Tibial nerve (tissue), 4 donors: ENCODE data around the gene LINC00305. TPM values are rescaled to one million over a fixed set of nuclear protein-coding genes. Genes with fewer than 3 reads are reported as not detected.

Experiments
- DNase-seq, 2 donors: peaks; one replicate each; pipeline ENCODE4 v3.0.0-alpha.2; 2019; ENCODE audit warnings: low spot score in 2 of 2
- H3K27ac ChIP-seq, 4 donors: fragments of 200-600 bp; sonication (generic) in 3 of 4; one replicate each; pipeline ENCODE4 v1.5.1; 2017 to 2019; ENCODE audit warnings: mild to moderate bottlenecking in 1 of 4
- H3K27me3 ChIP-seq, 2 donors: fragments of 200-600 bp; sonication (generic) in 1 of 2; one replicate each; pipeline versions ENCODE4 v1.5.1 to v1.6.0; 2017 to 2019
- H3K36me3 ChIP-seq, 3 donors: fragments of 200-600 bp; sonication (generic); one replicate each; pipeline ENCODE4 v1.5.1; 2018 to 2019
- H3K4me1 ChIP-seq, 4 donors: fragments of 200-600 bp; sonication (generic) in 3 of 4; one replicate each; pipeline ENCODE4 v1.5.1; 2017 to 2019
- H3K4me3 ChIP-seq, 4 donors: fragments of 200-600 bp; sonication (generic) in 3 of 4; one replicate each; pipeline ENCODE4 v1.5.1; 2017 to 2019; ENCODE audit warnings: mild to moderate bottlenecking in 1 of 4, moderate library complexity in 1 of 4
- H3K9me3 ChIP-seq, 4 donors: fragments of 200-600 bp; sonication (generic) in 3 of 4; one replicate each; pipeline ENCODE4 v1.5.1; 2017 to 2019
- EP300 ChIP-seq, 2 donors: sonication (generic); formaldehyde crosslinking; IDR thresholded peaks; one replicate each; pipeline ENCODE4 v1.6.1; 2017; ENCODE audit warnings: antibody characterized with exemption in 2 of 2, mild to moderate bottlenecking in 1 of 2
- POLR2A ChIP-seq, 2 donors: fragments of 450-650 bp; IDR thresholded peaks; one replicate each; pipeline ENCODE4 v1.6.1; 2017; ENCODE audit warnings: antibody characterized with exemption in 2 of 2, mild to moderate bottlenecking in 2 of 2, moderate library complexity in 2 of 2
- WGBS, 2 donors: methylation state at CpG; one replicate each; pipeline ENCODE4 v1.1.5; 2018; 5-methylcytosine and 5-hydroxymethylcytosine counted together
- total RNA-seq, 4 donors: library from RNA; depleted of rRNA; stranded (reverse); fragments of >200 nt; gene quantifications; one replicate each; pipeline ENCODE4 v1.1.0, GENCODE V29; 2016
- TF ChIP-seq, protein P1 (sequence below), 5 experiments: fragments of 200-600 bp in 3 of 5; fragments of 450-650 bp in 2 of 5; sonication (generic) in 3 of 5; IDR thresholded peaks; one replicate each; pipeline ENCODE4 v1.5.1; 2016 to 2019; ENCODE audit warnings: antibody characterized with exemption in 5 of 5, mild to moderate bottlenecking in 3 of 5, moderate library complexity in 2 of 5

Gene LINC00305
- total RNA-seq, 4 donors from 2014 or later: not detected

DNA sequence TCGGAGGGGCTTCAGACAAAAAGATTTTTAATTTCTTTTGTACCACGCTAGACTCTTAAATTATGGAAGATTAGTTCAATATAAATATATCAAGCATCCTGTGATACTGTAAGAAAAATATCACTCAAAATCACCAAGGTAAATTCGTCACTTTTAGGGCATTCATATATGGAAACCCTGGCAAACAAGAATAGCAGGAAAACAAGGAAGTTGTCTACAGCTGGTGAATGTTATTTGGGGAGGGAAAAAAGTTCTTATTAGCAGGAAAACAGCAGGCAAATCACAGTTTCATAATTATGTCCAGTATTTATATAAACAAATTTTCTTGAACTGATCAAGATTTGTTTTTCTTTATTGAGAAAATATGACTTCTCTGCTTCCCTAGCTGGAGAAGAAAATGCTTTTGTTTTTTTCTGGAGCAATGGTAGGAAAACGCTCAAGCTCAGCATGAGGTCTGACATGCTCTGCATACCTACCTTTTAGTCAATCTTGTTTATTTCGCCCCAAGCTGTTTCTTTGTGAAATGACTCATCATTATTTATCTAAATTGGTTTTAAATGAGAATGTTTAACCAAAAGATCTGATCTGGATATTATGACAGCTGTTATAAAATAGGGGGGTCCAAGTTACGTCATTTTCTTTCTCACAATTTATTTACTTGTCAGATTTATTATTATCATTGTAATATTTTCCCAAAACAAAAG lies 14.7 kb downstream of the LINC00305 start:
- WGBS, 2 donors: 73 to 78% methylated on average over 6 of the region's 6 CpGs
- H3K9me3 ChIP-seq: no peaks in the 10 kb centered on the region
- TF ChIP-seq, protein P1, sequence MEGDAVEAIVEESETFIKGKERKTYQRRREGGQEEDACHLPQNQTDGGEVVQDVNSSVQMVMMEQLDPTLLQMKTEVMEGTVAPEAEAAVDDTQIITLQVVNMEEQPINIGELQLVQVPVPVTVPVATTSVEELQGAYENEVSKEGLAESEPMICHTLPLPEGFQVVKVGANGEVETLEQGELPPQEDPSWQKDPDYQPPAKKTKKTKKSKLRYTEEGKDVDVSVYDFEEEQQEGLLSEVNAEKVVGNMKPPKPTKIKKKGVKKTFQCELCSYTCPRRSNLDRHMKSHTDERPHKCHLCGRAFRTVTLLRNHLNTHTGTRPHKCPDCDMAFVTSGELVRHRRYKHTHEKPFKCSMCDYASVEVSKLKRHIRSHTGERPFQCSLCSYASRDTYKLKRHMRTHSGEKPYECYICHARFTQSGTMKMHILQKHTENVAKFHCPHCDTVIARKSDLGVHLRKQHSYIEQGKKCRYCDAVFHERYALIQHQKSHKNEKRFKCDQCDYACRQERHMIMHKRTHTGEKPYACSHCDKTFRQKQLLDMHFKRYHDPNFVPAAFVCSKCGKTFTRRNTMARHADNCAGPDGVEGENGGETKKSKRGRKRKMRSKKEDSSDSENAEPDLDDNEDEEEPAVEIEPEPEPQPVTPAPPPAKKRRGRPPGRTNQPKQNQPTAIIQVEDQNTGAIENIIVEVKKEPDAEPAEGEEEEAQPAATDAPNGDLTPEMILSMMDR (IDR thresholded peaks at IDR 0.05): no peak
- no peak for TF ChIP-seq POLR2A (IDR thresholded peaks at IDR 0.05)
- TF ChIP-seq EP300 (IDR thresholded peaks at IDR 0.05): no peak
- no peak overlapping the region for H3K4me3 ChIP-seq
- no peak overlapping the region for H3K27ac ChIP-seq
- DNase-seq: no peak
- no peaks in the 10 kb centered on the region for H3K4me1 ChIP-seq
- H3K27me3 ChIP-seq: no peaks in the 10 kb centered on the region
- H3K36me3 ChIP-seq: no peaks in the 10 kb centered on the region

DNA sequence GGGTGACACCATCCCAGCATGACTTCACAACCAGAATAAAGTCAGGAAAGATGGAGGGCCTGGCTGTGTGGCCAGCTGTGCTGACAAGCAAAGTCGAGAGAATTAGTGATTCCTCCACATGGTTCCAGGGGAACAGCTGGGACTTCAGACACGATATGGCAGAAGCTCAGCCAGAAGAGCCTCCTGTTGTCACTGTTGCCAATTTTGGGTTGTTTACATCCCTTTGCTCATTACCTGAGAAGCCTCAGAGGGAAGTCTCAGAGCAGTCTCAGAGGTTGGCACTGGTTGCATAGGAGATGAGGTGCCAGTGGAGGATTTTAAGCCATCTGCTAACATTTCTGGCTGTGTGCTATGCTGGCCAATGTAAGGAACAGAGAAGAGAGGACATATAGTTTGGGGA lies 16.0 kb downstream of the LINC00305 start:
- WGBS, 2 donors: 89 to 91% methylated on average over 2 of the region's 2 CpGs
- TF ChIP-seq EP300 (IDR thresholded peaks at IDR 0.05): no peak
- no peak for TF ChIP-seq POLR2A (IDR thresholded peaks at IDR 0.05)
- TF ChIP-seq, protein P1 (IDR thresholded peaks at IDR 0.05): no peak

GRCh38 chr18:64131314-64131713 lies 17.6 kb downstream of the LINC00305 start:
- no peak for DNase-seq
- no peaks in the 10 kb centered on the region for H3K4me1 ChIP-seq
- no peak overlapping the region for H3K27ac ChIP-seq
- H3K9me3 ChIP-seq: no peaks in the 10 kb centered on the region
- no peak overlapping the region for H3K4me3 ChIP-seq
- H3K36me3 ChIP-seq: no peaks in the 10 kb centered on the region
- no peaks in the 10 kb centered on the region for H3K27me3 ChIP-seq
- 94 to 96% methylated on average over 2 of the region's 2 CpGs for WGBS, 2 donors
- TF ChIP-seq EP300 (IDR thresholded peaks at IDR 0.05) (no peak), POLR2A (IDR thresholded peaks at IDR 0.05) (no peak)
- TF ChIP-seq, protein P1 (IDR thresholded peaks at IDR 0.05): no peak

More for the DNA sequence above, 16.0 kb downstream of the LINC00305 start:
- H3K27ac ChIP-seq: no peak overlapping the region
- DNase-seq: no peak
- H3K9me3 ChIP-seq: no peaks in the 10 kb centered on the region
- H3K4me1 ChIP-seq: no peaks in the 10 kb centered on the region
- no peak overlapping the region for H3K4me3 ChIP-seq
- no peaks in the 10 kb centered on the region for H3K27me3 ChIP-seq
- H3K36me3 ChIP-seq: no peaks in the 10 kb centered on the region

GRCh38 chr18:64127172-64127571 lies 21.7 kb downstream of the LINC00305 start:
- 90 to 98% methylated on average over 2 of the region's 2 CpGs for WGBS, 2 donors
- H3K36me3 ChIP-seq: no peaks in the 10 kb centered on the region
- no peak overlapping the region for H3K4me3 ChIP-seq
- TF ChIP-seq POLR2A (IDR thresholded peaks at IDR 0.05): no peak
- TF ChIP-seq, protein P1 (IDR thresholded peaks at IDR 0.05): no peak
- TF ChIP-seq EP300 (IDR thresholded peaks at IDR 0.05): no peak
- H3K4me1 ChIP-seq: no peaks in the 10 kb centered on the region
- H3K9me3 ChIP-seq: no peaks in the 10 kb centered on the region
- DNase-seq: no peak
- no peak overlapping the region for H3K27ac ChIP-seq
- no peaks in the 10 kb centered on the region for H3K27me3 ChIP-seq

DNA sequence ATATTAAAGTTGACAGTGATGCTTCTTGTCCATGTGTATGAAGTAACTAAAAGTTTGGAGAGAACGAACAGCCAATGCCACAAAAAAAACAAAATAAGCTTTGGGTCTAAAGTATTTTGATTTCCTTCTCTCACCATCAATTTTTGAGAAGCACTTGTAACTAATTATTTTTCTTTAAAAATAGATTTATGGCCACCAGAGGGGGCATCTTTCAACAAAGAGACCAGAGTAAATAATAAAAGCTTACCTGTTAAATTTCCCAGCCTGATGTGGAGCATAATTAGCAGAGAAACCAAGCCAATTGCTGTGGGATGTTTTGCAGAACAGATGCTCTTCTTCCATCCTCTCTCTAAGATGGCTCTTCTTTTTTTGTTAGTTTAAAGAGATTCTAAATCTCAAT lies 29.0 kb downstream of the LINC00305 start:
- no peak for DNase-seq
- WGBS, 2 donors: 72 to 79% methylated on average over 1 of the region's 1 CpG
- Histone ChIP-seq H3K4me3 (no peak overlapping the region), H3K27ac (no peak overlapping the region), H3K4me1 (no peaks in the 10 kb centered on the region), H3K36me3 (no peaks in the 10 kb centered on the region), H3K27me3 (no peaks in the 10 kb centered on the region), H3K9me3 (no peaks in the 10 kb centered on the region)
- no peak for TF ChIP-seq EP300 (IDR thresholded peaks at IDR 0.05)
- TF ChIP-seq POLR2A (IDR thresholded peaks at IDR 0.05): no peak
- TF ChIP-seq, protein P1 (IDR thresholded peaks at IDR 0.05): no peak
